ENCODE data around the gene GPC5.
"Not testable (repeated sequence)": the region's sequence is repeated elsewhere in the genome, so short reads cannot be mapped to it uniquely, and the experiment has no call there.

The GPC5 gene

GRCh38 chr13:92272177-92272576, 873.8 kb downstream of the GPC5 start:
- no peak for DNase-seq
- TF ChIP-seq, protein P1, sequence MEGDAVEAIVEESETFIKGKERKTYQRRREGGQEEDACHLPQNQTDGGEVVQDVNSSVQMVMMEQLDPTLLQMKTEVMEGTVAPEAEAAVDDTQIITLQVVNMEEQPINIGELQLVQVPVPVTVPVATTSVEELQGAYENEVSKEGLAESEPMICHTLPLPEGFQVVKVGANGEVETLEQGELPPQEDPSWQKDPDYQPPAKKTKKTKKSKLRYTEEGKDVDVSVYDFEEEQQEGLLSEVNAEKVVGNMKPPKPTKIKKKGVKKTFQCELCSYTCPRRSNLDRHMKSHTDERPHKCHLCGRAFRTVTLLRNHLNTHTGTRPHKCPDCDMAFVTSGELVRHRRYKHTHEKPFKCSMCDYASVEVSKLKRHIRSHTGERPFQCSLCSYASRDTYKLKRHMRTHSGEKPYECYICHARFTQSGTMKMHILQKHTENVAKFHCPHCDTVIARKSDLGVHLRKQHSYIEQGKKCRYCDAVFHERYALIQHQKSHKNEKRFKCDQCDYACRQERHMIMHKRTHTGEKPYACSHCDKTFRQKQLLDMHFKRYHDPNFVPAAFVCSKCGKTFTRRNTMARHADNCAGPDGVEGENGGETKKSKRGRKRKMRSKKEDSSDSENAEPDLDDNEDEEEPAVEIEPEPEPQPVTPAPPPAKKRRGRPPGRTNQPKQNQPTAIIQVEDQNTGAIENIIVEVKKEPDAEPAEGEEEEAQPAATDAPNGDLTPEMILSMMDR (IDR thresholded peaks at IDR 0.05): no peak
- intact Hi-C loops (cut with DNase I; ENCODE audit: low total_unique reads): no loop called here
- Histone ChIP-seq H3K9me3 (no peaks in the 10 kb centered on the region), H3K27ac (no peak overlapping the region), H3K27me3 (no peaks in the 10 kb centered on the region), H3K4me1 (no peaks in the 10 kb centered on the region), H3K4me3 (no peak overlapping the region), H3K36me3 (no peaks in the 10 kb centered on the region)

DNA sequence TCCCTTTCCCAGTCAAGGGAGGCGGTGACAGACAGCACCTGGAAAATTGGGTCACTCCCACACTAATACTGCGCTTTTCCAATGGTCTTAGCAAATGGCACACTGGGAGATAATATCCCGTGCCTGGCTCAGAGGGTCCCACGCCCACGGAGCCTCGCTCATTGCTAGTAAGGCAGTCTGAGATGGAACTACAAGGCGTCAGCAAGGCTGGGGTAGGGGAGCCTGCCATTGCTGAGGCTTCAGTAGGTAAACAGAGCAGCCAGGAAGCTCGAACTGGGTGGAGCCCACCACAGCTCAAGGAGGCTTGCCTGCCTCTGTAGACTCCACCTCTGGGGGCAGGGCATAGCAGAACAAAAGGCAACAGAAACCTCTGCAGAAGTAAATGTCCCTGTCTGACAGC, 882.6 kb downstream of the GPC5 start:
- H3K4me3 ChIP-seq; H3K4me1 ChIP-seq; H3K27me3 ChIP-seq; DNase-seq; H3K36me3 ChIP-seq; H3K27ac ChIP-seq; H3K9me3 ChIP-seq; intact Hi-C loops (cut with DNase I; ENCODE audit: low total_unique reads): not testable (repeated sequence)

- DNase-seq; intact Hi-C loops (cut with DNase I; ENCODE audit: low total_unique reads); H3K9me3 ChIP-seq; H3K27me3 ChIP-seq; H3K36me3 ChIP-seq; H3K4me1 ChIP-seq; H3K27ac ChIP-seq; H3K4me3 ChIP-seq: not testable (repeated sequence)
Measured at GRCh38 chr13:92290718-92291307, 892.4 kb downstream of the GPC5 start.

GRCh38 chr13:92294533-92294932, 896.1 kb downstream of the GPC5 start:
- H3K27me3 ChIP-seq; H3K27ac ChIP-seq; H3K36me3 ChIP-seq; H3K9me3 ChIP-seq; intact Hi-C loops (cut with DNase I; ENCODE audit: low total_unique reads); H3K4me3 ChIP-seq; DNase-seq; H3K4me1 ChIP-seq: not testable (repeated sequence)

DNA sequence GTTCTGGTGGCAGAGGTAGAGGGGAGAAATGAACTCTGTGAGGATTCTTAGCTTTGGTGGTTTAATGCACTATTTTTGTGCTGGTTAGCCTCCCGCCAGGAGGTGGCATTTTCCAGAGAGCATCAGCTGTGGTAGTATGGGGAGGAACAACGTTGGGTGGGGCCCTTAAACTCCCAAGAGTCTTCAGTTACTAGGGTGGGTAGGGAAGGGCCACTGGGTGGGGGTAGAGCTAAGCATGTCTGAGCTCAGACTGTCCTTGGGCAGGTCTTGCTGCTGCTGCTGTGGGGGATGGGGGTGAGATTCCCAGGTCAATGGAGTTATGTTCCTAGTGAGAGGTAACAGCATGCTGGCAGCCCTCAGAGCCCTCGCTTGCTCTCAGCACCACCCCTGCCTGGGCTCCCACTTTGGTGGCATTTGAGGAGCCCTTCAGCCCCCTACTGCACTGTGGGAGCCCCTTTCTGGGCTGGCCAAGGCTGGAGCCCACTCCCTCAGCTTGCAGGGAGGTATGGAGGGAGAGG, 897.8 kb downstream of the GPC5 start:
- H3K9me3 ChIP-seq; H3K27ac ChIP-seq; H3K27me3 ChIP-seq; DNase-seq; intact Hi-C loops (cut with DNase I; ENCODE audit: low total_unique reads); H3K4me3 ChIP-seq; H3K36me3 ChIP-seq; H3K4me1 ChIP-seq: not testable (repeated sequence)

- Histone ChIP-seq H3K4me3 (no peak overlapping the region), H3K36me3 (no peaks in the 10 kb centered on the region), H3K4me1 (no peaks in the 10 kb centered on the region), H3K27ac (no peak overlapping the region), H3K9me3 (no peaks in the 10 kb centered on the region), H3K27me3 (no peaks in the 10 kb centered on the region)
- intact Hi-C loops (cut with DNase I; ENCODE audit: low total_unique reads): no loop called here
- TF ChIP-seq, protein P1 (IDR thresholded peaks at IDR 0.05): no peak
- no peak for DNase-seq
Measured at GRCh38 chr13:92297971-92298942, 899.8 kb downstream of the GPC5 start.

DNA sequence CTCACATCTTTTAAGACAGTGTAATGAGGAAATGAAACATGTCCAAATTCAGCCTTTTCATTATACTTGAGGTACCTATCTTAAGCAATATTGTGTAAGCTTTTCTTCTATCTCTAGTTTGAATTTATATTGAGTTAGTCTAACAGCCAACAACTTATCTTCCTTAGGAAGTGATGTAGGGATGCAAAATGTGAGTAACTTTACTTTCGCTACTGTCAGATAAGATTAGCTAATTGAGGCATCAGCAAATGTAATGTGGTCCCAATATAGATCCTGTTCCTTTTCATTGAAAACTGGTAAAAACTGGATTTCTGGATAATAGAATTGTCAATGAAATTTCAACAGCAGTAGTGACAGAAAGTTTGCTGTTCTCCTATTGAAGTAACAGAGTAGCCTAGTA, 902.2 kb downstream of the GPC5 start:
- DNase-seq: no peak
- no peaks in the 10 kb centered on the region for H3K9me3 ChIP-seq
- H3K4me1 ChIP-seq: no peaks in the 10 kb centered on the region
- no peaks in the 10 kb centered on the region for H3K27me3 ChIP-seq
- TF ChIP-seq, protein P1 (IDR thresholded peaks at IDR 0.05): no peak
- no peak overlapping the region for H3K27ac ChIP-seq
- no peaks in the 10 kb centered on the region for H3K36me3 ChIP-seq
- intact Hi-C loops (cut with DNase I; ENCODE audit: low total_unique reads): no loop called here
- no peak overlapping the region for H3K4me3 ChIP-seq

Measured in tibial artery (tissue), 4 donors.